HG03039 (cell line): Measurements from ENCODE around the gene RAB7A.
"Not testable (repeated sequence)": the region's sequence is repeated elsewhere in the genome, so short reads cannot be mapped to it uniquely, and the experiment has no call there.

Source experiments
- ATAC-seq: cut with Tn5 transposase; IDR thresholded peaks from one replicate; pipeline ENCODE4 v1.9.1; 2021; ENCODE audit warnings: mild to moderate bottlenecking, moderate library complexity; ENCODE audit not compliant: unreplicated experiment

RAB7A gene

GRCh38 chr3:128815318-128816064, 89.5 kb downstream of the RAB7A start:
- no peak for ATAC-seq

DNA sequence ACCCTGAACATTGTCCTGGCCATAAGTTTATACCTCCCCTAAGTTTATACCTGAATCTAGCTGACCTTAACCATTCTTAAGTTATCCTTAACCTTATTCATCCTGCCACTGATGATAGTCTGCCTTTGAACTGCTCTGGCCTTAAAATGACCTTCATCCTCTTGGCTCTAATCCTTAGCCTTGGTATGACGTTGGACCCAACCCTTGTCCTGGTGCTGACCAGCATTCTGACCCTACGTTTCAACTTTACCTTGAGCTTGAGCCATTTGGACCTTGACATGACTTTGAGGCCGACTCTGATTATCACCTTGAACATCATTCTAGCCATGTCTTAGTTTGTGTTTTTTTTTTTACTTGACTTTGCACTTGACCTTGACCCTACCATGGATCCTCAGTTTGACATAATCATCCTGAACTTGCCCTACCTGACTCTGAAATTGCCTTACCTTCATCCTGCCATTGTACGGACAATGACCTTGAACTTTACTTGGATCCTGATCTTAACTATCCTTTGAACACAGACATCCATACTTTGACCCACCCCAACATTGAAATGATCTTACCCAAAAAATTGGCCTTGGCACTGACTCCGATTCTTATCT, 92.3 kb downstream of the RAB7A start:
- ATAC-seq = no peak

GRCh38 chr3:128820252-128820839, 94.4 kb downstream of the RAB7A start:
- ATAC-seq = no peak

- no peak for ATAC-seq
These were observed 97.0 kb downstream of the RAB7A start for GRCh38 chr3:128823008-128823407.

DNA sequence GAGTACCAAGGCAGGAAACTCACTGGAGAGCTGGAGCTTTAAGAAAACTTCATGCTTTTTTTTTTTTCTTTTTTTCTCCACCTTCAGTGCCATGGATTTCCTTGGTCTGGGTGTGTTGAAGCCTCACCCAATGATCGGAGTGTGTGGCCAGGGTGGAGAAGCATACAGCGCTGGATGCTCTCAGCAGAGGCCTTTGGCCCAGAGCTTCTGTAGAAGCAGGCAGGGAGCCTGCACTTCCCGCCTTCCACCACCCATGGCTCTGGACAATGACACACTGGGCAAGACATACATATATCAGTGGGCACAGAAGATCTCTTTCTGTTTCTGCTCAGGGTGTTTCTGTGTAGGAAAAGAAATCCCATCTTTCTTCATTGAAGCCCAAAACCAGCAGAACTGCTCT, 97.6 kb downstream of the RAB7A start:
- no peak for ATAC-seq

DNA sequence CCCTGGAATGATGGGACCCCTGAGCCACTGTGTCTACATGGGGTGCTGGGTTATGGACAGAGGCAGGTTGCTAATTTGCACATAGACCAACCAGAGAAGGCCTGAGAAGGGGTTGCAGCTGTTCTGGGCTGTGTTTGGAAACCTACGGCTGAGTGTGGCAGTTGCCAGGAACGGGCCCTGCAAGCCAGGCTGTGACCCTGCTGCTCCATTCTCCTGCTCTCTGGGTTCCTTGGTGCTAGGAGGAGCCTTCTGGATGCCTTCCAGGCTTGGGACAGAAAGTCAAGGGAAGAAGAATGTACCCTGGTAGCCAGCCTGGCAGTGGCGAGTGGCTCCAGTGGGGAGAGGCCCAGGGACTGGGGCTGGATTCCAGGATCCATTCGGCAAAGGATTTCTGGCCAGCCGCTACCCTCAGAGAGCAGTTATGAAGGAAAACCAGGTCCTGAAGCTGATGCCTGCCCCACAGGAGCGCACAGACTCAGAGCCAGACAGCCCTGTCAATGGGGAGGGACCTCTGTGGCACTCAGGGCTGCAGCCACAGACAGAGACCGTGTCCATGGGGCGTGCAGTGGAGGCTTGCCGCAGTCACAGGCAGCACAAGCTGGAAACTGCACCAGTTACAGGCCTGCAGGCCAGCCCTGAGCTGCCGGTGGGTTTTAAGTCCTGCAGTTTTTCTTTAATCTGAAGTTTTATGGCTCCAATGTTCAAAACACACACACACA, 98.3 kb downstream of the RAB7A start:
- ATAC-seq = no peak

DNA sequence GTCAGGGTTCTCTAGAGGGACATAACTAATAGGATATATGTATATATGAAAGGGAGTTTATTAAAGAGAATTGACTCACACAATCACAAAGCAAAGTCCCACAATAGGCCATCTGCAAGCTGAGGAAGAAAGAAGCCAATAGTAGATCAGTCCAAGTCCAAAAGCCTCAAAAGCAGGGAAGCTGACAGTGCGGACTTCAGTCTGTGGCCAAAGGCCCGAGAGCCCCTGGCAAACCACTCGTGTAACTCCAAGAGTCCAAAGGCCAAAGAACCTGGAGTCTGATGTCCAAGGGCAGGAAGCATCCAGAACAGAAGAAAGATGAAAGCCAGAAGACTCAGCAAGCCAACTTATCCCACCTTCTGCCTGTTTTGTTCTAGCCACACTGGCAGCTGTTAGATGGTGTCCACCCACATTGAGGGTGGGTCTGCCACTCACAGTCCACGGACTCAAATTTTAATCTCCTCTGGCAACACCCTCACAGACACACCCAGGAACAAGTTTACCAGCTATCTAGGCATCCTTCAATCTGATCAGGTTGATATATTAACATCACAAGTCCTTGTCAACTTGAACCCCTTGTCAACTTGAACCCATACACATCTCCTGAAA, 99.2 kb downstream of the RAB7A start:
- no peak for ATAC-seq

DNA sequence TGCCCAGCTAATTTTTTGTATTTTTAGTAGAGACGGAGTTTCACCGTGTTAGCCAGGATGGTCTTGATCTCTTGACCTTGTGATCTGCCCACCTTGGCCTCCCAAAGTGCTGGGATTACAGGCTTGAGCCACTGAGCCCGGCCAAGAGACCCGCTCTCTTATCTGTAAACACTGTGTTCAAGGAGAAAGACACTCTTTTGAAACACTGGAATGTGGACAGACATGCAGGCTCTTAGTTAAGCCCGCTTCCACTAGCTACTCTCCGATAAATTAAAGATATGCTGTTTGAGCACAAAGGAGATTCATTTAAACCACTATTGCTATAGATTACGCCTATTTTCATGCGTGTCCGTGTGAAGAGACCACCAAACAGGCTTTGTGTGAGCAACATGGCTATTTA, 103.1 kb downstream of the RAB7A start:
- not testable (repeated sequence) for ATAC-seq

DNA sequence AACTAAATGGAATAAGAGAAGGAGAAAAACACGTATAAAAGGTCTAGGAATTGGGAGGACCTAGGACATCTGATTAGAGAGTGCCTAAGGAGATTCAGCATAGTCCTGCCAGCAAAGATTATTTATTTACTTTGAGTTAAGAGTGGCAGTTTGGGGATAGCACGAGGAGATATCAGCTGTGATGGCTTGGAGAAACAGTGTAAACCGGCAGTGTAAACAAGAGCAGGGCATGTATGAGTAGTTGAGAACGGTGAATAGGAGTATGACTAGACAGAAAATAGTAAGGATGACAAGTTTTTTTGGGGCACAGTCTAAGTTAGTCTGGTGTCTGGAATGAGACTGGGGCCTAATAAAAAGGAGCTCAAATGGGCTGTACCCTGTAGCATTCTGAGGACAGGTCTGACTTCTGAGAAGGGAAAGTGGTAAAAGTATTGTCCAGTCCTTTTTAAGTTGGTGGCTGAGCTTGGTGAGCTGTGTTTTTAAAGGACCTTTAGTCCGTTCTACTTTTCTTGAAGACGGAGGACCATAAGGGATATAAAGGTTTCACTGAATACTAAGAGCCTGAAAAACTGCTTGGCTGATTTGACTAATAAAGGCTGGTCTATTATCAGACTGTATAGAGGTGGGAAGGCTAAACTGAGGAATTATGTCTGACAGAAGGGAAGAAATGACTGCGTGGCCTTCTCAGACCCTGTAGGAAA, 104.1 kb downstream of the RAB7A start:
- not testable (repeated sequence) for ATAC-seq

DNA sequence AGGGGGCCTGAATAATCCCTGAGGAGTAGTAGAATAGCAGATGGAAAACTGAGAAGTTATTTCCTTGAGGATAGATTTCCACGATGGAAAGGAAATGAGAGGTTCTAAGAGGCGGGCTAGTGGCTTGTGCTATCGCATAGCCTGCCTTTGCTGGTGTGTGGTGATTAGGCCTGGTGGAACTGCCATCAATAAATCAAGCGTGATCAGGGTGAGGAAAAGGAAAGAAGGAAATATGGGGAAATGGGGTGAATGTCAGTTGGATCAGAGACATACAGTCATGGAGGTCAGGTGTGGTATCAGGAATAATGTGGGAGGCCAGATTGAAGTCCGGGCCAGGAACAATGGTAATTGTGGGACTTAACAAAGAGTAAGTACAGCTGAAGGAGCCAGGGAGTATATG, 104.8 kb downstream of the RAB7A start:
- not testable (repeated sequence) for ATAC-seq

DNA sequence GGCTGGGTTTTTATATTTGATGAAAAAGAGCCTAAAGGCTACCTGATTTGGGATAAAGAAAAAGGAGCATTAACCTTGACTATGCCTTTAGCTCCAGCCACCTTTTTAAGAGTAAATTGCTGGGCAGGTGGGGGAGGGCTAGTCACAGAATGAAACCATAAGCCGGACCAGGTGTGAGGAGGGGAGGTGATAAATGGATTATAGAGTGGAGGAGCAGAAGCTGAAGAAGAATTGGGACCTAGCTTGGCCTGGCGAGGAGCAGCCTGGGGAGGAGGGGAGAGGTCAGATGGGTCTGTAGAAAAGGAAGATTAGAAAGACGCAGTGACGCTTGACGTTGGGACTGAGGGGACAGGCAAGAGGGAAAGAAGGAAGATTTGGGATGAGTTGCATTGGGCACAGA, 107.0 kb downstream of the RAB7A start:
- not testable (repeated sequence) for ATAC-seq

DNA sequence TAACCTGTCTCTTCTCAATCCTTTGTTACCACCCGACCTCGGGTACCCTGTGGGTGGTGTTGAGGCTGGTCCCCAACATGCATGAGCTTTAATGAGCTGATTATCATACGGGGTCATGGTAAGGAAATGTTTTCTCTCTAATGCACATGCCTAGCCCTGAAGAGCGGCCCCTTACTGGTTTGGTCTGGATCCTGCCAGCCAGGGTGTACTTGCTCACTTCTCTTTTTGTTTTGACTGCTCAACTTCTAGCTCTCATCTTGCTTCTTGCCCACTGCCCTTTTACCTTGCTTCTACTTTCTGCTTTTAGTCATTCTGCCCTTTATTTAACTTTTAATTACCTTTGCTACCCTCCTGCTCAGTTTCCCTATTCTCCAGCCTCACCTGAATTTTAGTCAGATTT, 109.1 kb downstream of the RAB7A start:
- ATAC-seq = no peak

DNA sequence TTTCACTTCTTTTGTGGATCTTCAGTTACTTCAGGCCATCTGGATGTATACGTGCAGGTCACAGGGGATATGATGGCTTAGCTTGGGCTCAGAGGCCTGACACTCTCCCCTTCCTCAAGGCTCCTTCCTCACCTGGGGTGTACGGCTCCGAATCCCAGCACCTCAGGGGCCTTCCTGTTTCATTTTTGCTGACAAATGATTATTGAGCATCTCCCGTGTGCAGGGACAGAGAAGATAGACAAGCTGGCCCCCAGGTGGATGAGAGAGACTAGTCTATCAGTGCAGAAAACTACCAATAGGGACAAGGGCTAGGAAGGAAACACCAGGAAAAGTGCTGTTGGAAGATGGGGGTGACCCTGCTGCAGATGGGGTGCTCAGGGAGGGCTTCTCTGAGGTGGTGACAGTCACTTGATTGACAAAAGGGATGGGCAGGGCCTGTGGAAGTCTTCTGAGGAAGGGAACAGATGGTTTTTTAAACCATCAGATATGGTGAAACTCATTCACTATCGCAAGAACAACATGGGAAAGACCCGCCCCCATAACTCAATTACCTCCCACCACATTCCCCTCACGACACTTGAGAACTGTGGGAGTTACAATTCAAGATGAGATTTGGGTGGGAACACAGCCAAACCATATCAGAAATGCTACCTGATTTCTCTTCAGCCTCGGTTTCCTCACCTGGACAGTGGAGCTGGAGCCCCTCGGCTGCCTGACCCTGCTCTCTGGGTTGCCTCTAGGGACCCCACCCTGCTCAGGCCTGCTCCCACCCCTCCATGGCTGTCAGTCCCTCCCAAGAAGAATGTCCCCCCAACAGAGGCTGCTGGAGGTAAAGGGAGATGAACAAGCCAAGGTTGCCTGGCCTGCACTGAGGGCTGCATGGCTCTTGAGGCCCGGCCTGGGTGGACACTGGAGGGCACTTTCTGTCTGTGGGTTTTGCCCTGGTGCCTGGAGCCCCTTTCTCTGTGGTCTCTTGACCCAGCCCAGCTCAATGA, 116.2 kb downstream of the RAB7A start:
- ATAC-seq = no peak

DNA sequence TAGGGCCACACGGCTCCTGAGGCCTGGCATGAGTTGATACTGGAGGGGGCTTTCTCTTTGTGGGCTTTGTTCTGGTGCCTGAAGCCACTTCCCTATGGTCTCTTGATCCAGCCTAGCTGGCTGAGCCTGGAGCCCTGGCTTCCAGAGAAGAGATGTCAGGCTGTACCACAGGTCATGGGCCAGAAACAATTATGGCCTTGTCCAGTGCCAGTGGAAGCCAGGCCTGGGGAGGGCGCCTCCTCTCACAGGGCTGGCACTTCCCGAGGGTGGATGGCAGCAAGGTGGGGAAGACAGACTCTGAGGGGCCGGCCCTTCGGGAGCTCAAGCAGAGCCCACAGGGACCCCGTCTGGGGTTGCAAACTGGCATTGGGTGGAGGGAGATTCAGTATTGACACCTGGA, 118.5 kb downstream of the RAB7A start:
- ATAC-seq = no peak

DNA sequence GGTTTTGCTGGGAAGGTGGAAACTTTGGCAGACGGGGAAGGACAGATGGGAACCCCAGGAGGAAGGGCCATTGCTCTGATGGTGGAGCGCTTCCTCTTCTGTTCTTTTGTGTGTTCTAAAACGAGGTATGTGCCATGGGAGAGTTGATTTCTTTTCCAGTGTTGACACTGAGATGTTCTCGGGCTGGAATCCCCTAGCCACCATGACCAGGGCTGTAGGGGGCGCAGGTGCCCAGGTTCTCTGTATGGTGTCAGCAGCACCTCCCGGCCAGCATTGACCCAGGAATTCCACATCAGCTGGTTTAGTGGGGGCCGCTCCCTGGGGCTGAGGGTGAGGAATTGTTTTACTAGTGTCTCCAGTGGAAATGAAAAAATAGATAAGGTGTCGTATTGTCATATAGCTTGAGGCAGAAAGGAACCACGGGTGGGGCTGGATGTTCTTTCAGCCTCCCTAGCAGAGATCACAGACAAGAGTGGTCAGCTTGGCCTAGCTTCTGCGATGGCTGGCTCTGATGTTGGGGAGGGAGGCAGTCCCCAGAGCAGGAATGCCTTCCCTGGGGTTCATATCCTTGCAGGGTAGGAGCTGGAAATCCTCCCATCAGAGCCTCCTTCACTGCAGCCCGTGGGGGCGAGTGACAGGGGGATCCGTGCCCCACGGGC, 119.3 kb downstream of the RAB7A start:
- ATAC-seq = no peak

GRCh38 chr3:128845778-128846485, 119.9 kb downstream of the RAB7A start:
- ATAC-seq = peak; percentile 59

- no peak for ATAC-seq
These were observed 120.5 kb downstream of the RAB7A start for GRCh38 chr3:128846486-128846891.

GRCh38 chr3:128847666-128848370, 121.8 kb downstream of the RAB7A start:
- ATAC-seq = no peak
